Astrocyte (in vitro differentiated cells and primary cell): ENCODE measurements around the gene ASAP2.

ENCODE experiments used
- EZH2 ChIP-seq: IDR thresholded peaks from 2 replicates; pipeline ENCODE4 v1.6.1; 2012; ENCODE audit warnings: mild to moderate bottlenecking, low read length, inconsistent platforms; ENCODE audit not compliant: insufficient read depth
- TF ChIP-seq, protein P1 (sequence below): IDR thresholded peaks from 2 replicates; pipeline ENCODE4 v1.5.1; 2011; ENCODE audit warnings: low read depth, mild to moderate bottlenecking, inconsistent platforms, low read length, moderate library complexity; ENCODE audit not compliant: insufficient read depth

DNA sequence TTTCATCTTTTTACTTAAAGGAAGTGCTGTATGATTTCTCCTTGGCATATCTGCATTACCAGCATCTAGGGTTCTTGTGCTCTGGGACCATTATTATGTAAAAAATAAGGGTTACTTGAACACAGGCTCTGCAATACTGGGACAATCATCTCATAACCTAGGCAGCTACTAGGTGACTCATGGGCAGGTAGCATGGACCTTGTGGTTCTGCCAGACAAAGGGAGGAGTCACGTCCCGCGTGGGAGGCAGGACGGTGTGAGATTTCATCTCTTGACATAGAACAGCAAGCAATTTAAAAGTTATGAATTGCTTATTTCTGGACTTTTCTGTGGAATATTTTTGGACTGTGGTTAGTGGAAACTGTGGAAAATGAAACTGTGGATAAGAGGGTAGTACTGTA, 34.1 kb downstream of the ASAP2 start:
- TF ChIP-seq, protein P1, sequence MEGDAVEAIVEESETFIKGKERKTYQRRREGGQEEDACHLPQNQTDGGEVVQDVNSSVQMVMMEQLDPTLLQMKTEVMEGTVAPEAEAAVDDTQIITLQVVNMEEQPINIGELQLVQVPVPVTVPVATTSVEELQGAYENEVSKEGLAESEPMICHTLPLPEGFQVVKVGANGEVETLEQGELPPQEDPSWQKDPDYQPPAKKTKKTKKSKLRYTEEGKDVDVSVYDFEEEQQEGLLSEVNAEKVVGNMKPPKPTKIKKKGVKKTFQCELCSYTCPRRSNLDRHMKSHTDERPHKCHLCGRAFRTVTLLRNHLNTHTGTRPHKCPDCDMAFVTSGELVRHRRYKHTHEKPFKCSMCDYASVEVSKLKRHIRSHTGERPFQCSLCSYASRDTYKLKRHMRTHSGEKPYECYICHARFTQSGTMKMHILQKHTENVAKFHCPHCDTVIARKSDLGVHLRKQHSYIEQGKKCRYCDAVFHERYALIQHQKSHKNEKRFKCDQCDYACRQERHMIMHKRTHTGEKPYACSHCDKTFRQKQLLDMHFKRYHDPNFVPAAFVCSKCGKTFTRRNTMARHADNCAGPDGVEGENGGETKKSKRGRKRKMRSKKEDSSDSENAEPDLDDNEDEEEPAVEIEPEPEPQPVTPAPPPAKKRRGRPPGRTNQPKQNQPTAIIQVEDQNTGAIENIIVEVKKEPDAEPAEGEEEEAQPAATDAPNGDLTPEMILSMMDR, result no peak
- TF ChIP-seq EZH2, result no peak
